TTC549 (cell line): ENCODE results near the gene DDX10.
"Not testable (repeated sequence)": the region's sequence is repeated elsewhere in the genome, so short reads cannot be mapped to it uniquely, and the experiment has no call there.

Experiments
- FAIRE-seq: peaks from 2 replicates; lab custom pipeline; 2012; peaks lifted over from hg19 to GRCh38; lab: Jason Lieb, UNC

DDX10 gene

DNA sequence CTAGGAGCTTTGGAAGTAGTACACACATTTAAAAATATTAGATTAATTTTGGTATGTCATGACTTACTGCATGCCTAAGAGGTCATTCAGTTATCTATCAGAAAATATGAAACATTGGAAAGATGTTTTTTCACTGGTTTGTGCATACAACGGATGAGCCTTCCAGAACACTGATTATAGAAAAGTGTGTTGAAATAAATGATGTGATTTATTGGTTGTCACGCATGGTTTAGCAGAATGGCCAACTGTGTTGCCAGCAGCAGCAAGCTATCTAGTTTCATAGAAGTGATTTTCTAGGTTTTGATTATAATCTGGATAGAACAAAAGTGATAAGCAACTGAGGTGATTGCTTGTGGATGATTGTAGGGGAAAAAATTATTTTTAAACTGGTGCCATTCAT, 53.6 kb downstream of the DDX10 start:
- FAIRE-seq = no peak

DNA sequence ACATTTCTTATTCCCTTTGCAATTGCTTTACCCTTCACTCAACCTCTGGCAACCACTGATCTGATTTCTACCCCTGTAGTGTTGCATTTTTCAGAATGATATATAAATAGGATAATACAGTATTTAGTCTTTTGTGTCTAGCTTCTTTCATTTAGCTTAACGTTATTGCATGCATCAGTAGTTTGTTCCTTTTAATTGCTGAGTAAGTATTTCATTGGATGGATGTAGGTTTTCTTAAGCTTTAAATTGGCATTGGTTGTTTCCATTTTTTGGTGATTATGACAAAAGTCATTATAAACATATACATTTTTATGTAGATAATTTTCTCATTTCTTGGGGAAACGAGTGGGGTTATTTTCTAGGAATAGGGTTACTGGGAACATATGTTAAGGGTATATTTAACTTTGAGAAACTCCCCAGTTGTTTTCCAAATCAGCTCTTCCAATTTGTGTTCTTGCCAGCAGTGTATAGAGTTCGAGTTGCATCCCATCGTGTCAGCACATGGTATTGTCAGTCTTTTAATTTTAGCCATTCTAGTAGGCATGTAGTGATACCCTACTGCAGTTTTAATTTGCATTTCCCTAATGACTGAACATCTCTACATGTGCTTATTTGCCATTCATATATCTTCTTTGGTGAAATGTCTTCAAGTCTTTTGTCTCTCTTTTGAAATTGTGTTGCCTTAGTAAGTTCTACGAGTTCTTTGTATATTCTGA, 60.3 kb downstream of the DDX10 start:
- FAIRE-seq = no peak

DNA sequence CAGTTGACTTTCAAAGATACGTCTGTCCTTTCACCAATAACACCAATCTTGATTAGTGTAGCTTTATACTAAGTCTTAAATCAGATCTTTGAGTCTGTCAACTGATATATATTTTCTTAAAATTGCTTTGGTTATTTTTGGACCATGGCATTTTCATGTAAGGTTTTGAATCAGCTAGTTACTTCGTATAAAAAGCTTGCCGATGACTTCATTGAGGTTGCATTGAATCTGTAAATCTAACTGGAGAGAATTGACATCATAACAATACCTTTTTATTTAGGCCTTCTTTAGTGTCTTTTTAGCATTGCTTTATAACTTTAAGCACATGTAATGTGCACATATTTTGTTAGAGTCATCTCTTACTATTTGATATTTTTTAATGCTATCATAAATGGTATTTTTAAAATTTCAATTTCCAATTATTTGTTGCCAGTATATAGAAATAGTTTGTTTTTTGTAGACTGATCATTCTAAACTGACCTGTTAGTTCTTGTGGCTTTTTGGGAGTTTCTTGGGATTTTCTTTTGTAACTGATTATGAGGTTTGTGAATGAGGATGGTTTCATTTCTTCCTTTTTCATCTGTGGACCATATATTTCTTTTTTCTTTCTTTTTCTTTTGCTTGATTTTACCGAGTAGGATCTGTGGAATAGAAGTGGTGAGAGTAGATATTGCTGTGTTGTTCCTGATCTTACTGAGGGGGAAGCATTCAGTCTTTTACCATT, 61.4 kb downstream of the DDX10 start:
- FAIRE-seq = no peak

DNA sequence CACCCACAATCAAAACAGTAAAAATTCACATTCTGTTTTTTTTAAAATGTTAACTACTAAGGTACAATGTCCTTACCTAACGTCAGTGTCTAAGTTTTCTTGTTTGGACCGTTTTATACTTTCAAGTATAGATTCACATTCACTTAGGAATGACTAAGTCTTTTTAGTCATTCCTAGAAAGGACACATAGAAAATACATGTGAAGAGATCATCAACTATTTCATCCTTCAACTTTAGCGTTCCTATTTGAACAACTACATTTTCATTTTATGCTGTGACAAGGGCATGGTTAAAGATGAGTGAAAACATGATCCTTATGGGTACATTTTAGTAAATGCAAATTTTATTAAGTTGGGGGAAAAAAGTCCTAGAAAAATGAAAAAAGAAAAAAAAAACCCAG, 62.8 kb downstream of the DDX10 start:
- FAIRE-seq = no peak

DNA sequence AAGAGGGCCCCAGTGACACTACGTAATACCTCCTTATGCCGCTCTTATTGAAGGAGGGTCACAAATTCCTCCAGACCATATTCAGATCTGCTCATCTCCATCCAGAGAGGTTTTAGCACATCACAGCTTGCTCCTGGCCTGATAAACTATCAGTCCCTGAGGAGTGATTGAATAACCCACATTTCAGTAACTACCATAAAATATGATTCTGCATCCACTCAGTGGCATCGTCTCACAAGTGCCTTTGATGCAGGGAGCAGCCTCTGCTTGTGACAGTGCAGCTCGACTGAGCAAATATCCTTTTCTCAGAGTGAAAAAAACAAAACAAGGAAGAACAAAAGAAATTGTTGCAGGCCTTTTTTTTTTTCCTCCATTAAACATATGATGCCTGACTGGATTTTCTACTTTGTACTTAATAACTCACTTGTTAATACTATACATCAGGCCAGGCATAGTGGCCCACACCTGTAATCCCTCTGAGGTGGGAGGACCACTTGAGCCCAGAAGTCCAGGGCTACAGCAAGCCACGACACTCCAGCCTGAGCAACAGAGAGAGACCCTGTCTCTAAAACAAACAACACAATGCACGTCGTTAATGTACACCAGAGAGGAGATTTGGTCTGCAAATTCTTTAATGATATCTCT, 64.5 kb downstream of the DDX10 start:
- FAIRE-seq = no peak

DNA sequence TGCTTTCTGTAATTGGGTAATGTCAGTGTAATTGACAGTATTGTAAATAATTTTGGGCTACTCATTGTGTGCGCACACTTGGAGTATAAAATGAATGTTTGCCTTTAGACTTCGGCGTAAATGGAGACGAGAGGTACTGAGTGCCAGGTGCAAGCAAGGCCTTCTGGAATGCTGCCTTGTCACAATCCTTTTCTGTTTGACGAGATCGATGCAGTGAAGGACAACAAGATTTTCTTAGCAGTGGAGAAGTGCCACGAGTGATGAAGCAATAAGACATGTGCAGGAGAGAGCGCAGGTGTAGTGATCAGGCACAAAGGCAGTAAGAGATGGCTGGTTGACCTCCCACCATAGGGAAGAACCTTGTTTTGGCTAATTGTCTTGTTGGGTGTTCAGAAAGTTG, 67.5 kb downstream of the DDX10 start:
- no peak for FAIRE-seq

DNA sequence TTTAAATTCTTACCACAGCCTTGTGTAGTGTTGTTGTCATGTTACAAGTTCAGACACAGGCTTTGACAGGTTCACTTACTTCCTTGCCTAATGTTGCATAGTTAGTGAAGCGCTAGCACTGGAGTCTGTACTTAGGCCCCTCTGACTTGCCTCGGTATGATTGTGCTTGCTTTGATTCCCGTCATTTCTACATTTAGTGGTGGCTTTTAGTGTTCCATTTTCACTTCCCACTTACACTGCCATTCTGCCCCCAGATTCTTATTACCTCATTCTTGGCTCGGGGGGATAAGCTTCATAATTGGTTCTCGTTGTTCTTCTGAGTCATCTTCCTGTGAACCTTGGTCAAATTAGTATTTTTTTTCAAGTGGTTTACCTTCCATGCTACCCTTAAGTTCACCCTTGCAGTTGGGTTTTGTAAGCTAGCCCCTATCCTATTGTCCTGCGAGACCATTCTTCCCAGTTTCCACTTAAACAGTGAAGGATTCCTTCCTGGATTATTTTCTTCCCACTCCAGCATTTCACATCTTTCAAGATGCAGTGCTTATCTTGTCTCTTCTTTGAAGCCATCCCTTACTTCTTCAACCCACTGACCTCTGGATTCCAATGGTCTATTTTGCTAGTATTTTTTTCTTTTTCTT, 68.7 kb downstream of the DDX10 start:
- no peak for FAIRE-seq

DNA sequence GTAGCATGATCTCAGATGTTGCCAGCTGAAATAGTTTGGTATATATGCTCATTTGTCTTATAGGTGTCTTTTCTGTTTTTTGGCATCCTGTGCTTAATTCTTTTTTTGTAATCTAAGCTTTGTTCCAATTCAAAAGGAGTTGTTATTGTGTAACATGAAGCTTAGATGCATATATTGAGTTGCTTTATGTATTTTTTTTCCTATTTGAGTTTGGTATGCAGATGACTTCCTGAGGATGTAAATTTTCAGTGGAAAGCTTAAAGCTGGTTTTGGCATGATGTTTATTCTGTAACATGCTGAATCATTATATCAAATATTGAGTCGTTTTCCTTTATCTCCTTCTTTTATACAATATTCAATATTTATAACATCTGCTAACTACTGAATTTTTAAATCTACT, 69.4 kb downstream of the DDX10 start:
- no peak for FAIRE-seq

DNA sequence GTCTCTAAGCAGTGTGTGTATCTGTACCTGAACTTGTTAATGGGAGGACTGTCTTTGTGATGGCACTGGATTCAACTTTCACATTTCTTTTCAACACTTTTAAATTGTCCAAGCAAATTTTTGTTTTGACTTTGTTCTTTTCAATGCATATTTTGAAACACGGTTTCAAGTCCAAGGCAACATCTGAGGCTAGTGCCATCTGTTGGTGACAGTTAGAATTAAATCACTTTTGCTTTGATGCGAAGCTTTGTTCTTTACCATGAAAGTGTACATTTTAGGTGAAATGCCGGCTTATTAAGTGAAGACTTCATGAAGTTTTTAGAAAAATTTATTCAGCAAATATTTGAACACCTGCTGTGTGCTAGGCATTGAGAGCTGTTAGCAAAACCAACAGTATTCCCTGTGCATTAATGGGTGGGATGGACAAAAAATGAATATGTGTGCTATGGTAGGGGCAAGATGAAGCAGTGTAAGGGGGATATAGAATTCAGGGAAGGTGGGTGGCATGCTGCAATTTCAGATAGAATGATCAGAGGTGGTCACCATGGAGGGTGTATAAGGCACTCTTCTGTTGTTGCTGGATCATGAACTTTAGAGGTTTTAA, 70.2 kb downstream of the DDX10 start:
- FAIRE-seq = peak; percentile 85

DNA sequence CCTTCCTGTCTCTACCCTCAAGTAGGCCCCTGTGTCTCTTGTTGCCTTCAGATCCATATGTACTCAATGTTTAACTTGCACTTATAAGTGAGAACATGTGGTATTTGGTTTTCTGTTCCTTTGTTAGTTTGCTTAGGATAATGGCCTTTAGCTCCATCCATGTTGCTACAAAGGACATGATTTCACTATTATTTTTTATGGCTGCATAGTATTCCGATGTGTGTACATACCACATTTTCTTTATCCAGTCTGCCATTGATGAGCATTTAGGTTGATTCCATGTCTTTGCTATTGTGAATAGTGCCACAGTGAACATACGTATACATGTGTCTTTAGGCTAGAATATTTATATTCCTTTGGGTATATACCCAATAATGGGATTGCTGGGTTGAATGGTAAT, 75.3 kb downstream of the DDX10 start:
- FAIRE-seq = not testable (repeated sequence)

DNA sequence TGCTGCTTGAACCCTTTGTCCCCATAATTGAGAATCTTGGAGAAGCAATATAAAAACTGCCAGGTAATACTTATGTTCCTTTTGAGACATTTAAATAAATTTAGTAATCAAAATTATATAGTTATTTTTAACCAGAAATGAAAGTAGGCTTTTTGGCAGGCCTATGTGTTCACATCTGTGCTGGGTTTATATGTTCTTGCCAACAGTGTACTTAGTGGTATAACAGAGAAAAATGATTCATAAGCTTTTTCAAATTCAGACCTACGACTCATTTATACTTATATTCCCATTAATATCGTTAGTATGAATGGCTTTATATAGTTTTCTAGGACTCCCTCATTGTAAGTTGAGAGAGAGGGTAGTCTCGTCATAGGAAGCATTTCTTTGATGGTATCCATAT, 79.0 kb downstream of the DDX10 start:
- no peak for FAIRE-seq

DNA sequence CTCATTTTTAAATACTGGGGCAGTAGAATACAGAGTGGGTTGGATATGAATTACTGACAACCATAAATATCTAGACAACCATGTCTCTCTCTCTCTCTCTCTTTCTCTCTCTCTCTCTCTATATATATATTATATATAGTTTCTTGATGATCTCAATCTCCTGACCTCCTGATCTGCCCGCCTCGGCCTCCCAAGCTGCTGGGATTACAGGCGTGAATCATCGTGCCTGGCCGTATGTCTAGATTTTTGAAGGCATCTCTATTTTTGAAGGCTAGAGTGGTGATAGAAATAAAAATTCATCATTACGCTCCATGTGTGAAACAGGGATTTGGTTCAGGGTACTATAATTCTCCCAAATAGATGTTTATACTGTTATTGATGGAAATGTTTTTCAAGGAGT, 84.1 kb downstream of the DDX10 start:
- no peak for FAIRE-seq

DNA sequence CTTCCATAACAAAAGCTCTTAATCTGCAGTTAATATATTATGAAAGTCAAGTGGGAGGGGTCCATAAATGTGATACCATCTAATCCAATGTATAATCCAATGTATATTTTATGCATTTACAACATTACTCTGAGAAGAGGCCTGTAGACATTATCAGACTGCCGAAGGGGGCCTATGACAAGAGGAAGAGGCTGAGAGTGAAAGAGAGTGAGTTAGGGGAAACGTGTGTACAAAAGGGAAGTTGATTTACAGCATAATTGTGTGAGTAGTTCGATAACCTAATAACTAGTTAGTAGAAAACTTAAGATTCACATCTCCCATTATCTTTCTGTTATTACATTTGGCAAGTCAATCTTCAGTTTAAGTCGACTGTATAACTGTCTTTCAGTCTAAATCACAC, 86.6 kb downstream of the DDX10 start:
- no peak for FAIRE-seq

DNA sequence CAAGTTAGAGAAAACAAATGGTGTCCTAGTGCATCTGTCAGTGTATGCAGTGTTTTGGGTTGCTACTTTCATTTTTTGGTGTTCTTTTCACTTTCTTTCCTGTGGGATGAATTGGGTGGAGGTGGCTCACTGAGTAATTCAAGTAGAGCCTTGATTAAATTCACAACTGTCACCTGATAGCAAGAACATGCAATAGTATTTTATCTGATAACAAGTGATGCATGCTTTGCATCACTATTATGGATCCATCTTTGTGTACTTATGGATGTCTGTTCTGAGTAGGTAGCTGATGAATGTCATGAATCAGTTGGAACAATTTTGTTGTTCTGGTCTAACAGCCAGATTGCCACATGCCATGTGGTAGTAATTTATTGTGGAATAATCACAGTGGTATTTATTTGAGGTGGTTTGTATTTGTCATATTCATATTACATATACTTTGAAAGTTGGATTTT, 87.5 kb downstream of the DDX10 start:
- no peak for FAIRE-seq

DNA sequence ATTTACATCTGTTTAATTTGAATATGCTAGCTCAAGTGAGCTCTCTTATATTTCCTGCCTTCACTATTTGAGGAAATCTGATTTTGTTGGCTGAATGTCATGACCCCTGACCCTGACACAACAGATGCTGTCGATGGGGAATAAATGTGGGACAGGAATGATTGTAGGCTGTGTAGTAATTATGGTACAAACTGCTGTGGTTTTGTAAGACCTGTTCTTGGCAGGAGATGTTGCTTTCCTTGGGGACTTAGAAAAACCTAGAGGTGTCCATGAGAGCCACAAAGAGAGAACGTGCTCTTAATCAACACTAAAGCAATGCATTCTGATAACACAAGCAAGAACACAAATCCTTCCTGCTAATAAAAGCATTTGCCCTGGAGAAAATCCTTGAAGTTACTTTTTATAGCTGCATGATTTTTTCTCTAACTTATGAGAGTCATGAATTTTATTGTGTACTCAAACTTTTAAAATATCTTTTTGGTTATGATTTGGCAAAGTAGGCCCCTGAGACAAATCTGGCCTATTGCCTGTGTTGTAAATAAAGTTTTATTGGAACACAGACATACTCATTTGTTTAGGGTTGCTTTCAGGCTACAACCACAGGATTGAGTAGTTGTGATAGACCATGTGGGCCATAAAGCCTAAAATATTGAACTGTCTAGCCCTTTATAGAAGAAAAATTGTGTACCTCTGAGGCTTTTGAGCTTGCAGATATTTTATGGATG, 90.2 kb downstream of the DDX10 start:
- no peak for FAIRE-seq

DNA sequence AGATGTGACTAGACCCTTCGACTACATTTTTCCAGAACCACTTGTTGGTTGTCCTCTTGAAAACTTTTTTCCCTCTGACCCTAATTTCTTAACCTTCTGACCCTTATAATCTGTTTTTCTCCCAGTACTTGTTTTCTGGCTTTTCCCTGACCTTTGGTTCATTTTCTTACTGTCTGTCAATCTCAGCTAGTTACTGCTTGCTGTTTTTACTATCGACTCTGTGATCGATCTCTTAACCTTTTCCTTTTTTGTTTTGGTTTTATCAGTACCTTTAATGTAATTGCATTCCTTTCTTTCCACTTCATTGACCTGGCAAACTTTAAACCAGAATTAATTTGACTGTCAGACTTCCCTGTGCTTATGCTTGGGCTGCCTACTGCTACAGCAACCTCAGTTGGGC, 92.8 kb downstream of the DDX10 start:
- no peak for FAIRE-seq

DNA sequence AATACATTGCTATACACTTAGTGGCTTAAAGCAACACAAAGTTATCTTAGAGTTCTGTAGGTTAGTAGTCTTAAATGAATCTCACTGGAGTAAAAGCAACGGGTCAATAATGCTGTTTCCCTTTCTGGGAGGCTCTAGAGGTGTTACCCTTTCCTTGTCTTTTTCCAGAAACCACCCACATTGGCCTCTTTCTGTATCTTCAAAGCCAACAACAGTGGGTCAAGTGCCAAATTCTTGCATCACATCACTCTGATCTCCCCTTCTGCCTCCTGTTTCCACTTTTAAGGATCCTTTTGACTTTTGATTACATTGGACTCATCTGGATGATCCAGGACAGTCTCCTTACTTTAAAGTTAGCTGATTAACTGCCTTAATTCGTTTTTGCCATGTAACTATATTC, 93.6 kb downstream of the DDX10 start:
- FAIRE-seq = no peak

DNA sequence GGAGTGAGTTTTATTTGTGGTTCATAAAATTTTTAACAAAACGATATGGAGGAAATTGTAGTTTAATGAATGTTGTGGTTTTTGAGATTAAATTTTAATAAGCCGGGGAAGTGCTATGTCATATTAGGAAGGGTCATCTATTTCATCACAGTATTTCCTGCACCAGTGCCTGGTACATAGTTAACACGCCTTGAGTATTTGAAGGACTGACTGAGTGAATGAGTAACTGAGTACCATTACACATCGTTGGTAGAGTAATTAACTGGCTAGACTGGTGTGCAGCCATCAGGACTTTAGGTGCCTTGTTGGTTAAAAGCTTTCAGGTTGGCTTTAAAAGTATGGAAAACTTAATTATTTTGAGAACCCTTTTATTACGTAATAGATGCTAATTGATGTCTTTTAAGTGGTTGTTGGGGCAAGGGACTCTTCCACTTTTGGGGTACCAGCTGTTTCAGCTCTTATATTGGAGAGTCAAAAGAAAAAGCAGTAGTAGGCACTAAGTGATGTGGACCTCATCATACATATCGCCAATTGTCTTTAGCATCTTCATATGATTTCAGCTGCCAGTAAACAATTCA, 101.8 kb downstream of the DDX10 start:
- no peak for FAIRE-seq

DNA sequence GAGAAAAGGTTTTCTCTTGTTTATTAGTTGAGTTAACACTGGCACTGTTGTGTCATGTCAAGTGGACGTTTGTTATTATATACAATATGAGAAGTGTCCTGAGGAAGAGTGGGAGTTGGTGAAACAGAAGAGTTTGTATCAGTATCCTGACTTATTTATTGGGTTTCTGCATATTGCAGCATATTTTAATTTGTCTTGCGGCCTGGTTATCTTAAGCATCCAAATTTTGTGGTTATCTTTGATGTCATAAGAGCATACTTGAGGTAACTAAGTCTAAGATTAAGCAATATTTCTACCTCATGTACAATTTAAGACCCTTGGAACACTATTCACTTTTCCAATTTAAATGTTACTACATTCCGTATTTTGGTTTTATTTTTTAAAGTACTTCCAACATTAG, 103.5 kb downstream of the DDX10 start:
- FAIRE-seq = no peak

DNA sequence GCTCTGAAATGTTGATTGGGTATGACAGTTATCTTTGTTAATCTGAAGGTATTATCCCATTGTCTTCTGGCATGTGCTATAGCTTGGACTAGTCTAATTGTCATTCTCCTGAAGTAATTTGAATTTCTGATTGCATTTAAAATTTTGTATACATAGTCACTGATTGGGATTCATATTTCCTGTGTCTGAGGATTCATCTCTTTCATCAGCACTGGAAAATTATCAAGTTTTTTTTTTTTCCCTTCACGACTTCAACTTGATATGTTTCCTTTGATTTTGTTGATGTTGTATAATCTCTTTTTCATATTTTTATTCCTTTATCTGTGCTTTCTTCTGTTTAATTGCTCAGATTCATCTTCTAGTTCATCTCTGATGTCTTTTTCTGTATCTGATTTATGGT, 104.1 kb downstream of the DDX10 start:
- no peak for FAIRE-seq

DNA sequence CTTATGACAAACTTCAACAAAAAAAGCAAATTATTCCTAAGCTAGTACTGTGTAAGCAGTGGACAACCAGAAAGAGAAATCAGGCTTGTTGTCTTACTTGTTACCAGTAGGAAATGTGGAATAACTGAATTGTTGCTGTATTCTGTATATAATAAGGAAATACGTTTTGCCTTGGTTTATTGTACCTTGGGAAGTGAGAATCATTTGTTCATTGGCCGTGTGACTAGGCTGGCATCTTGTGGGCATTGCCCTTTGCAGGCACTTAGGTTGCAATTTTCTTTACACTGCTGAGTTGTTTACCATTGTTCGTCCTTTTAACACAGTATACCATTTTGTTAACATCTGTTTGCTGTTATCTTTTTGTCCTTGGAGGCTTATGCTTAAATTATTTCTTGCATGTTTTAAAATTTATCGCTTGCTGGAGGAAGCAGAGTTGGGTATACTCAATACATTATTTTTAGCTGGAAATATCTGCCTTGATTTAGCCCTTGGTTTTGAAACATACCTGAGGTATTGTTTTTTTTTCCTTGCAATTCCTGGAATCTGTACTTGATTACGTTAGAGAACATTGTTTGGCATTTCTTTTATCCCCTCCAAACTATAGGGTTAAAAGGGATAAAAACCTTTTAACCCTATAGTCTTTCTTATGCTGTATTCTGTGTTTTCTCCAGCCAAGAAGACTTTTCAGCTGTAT, 109.3 kb downstream of the DDX10 start:
- FAIRE-seq = no peak
